Esophagus muscularis mucosa (tissue), 4 donors: Measurements from ENCODE around the gene BMP3.

ENCODE experiments used
- EP300 ChIP-seq: sonication (generic); formaldehyde crosslinking; IDR thresholded peaks from one replicate; pipeline ENCODE4 v1.6.1; 2017; ENCODE audit warnings: antibody characterized with exemption
- POLR2A ChIP-seq: fragments of 450-650 bp; IDR thresholded peaks from one replicate; pipeline ENCODE4 v1.6.1; 2017; ENCODE audit warnings: antibody characterized with exemption, moderate library complexity, mild to moderate bottlenecking, low read depth
- POLR2AphosphoS5 ChIP-seq, 2 donors: sonication (generic); formaldehyde crosslinking; IDR thresholded peaks; one replicate each; pipeline ENCODE4 v1.6.1; 2017; ENCODE audit warnings: antibody characterized with exemption in 2 of 2
- TF ChIP-seq, protein P1 (sequence below), 3 experiments: fragments of 200-600 bp in 2 of 3; fragments of 450-650 bp in 1 of 3; sonication (generic) in 2 of 3; IDR thresholded peaks; one replicate each; pipeline ENCODE4 v1.5.1; 2017 to 2019; ENCODE audit warnings: antibody characterized with exemption in 3 of 3, mild to moderate bottlenecking in 2 of 3, moderate library complexity in 1 of 3

DNA sequence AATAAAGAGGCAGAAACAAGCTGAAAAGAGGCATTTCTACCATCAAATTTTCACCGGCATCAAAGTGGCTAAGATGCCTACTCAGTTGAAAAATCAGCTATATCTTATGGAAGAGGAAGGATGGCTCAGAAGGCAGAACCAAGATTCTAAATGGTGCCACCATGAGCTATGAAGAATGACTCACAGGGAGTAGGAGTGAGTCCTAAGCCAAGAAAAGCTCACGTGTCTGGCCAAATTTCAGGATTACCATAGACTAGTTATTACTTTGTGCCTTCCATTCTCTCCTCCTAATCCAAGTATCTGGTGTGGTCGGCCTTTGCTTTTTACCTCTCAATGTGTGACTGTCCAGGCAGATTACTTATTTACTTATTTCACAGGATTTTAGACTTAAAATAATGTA lies 54.8 kb downstream of the BMP3 start:
- TF ChIP-seq, protein P1, sequence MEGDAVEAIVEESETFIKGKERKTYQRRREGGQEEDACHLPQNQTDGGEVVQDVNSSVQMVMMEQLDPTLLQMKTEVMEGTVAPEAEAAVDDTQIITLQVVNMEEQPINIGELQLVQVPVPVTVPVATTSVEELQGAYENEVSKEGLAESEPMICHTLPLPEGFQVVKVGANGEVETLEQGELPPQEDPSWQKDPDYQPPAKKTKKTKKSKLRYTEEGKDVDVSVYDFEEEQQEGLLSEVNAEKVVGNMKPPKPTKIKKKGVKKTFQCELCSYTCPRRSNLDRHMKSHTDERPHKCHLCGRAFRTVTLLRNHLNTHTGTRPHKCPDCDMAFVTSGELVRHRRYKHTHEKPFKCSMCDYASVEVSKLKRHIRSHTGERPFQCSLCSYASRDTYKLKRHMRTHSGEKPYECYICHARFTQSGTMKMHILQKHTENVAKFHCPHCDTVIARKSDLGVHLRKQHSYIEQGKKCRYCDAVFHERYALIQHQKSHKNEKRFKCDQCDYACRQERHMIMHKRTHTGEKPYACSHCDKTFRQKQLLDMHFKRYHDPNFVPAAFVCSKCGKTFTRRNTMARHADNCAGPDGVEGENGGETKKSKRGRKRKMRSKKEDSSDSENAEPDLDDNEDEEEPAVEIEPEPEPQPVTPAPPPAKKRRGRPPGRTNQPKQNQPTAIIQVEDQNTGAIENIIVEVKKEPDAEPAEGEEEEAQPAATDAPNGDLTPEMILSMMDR (IDR thresholded peaks at IDR 0.05): no peak
- TF ChIP-seq POLR2AphosphoS5 (IDR thresholded peaks at IDR 0.05): no peak
- no peak for TF ChIP-seq EP300
- TF ChIP-seq POLR2A: no peak
